Activated naive CD4-positive, alpha-beta T cell treated with Interleukin-2 at 50 U/mL for 16 hours (primary cell): Measurements from ENCODE around the gene MRAP2.

Experiments
- DNase-seq: peaks from one replicate; pipeline ENCODE4 v3.0.0-alpha.2; 2020

Gene MRAP2, protein sequence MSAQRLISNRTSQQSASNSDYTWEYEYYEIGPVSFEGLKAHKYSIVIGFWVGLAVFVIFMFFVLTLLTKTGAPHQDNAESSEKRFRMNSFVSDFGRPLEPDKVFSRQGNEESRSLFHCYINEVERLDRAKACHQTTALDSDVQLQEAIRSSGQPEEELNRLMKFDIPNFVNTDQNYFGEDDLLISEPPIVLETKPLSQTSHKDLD

DNA sequence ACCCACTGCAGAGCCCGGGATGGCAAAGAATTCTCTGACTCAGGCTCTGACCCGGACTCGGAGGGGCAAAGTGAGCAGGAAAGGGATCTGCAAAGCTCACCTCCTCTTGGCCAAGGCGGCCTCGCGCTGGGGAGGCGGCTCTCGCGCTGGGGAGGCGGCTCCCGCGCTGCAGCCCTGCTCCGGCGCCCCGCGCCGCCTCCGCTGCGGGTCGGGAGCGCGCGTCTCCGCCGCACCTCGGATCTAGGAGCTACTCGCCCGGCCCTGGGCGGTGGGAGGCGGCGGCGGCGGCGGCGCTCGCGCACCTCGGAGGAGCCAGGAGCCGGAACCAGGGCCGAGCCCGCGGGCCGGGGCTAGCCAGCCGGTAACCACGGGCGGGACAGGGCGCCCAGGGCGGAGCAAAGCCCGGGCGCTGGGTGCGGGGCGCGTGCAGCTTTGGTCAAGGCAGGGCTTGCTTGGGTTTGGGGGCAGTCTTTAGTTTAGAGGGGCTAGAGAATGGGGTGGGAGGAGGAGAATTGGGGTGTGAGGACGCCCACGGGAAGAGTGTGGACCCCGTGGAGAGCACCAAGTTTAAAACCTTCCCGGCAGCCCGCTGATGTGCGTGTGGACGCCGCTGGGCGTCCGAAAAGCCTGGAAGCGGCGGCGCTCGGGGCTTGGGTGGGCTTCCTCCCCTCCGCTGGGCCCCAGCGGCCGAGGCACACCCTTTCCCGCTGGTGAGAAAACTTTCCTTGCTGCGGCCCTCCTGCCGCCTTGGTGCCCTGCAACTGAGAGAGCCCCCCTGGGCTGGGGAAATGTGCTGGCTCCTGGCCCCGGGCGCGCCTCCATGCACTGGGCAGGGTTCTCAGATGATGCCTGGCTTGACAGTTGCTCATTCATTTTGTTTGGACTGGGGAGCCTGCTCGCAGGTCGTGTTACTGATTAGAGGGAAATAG is at the start of gene MRAP2:
TSS of gene MRAP2 (plus strand) at position 250 of the 929 bp plus-strand sequence. CDS start 21,547 bp downstream, outside the sequence.
- DNase-seq: no peak

DNA sequence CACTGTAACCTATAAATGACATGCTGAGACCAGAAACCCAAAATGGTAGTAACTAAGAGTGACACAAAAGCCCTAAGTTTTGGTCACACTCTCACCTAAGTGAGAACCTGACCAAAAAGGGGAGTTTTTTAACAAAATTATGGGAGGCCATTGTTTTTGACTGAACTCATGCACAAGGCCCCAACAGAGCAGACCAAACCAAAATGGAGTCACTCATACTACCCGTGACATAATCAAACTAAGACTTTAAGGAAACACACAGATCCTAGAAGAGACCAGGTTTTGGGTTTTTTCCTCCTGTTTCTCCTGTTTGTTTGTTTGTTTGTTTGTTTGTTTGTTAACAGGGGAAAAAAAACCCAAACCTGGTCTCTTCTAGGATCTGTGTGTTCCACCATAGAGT is 49.2 kb upstream of the MRAP2 start:
- DNase-seq: no peak

DNA sequence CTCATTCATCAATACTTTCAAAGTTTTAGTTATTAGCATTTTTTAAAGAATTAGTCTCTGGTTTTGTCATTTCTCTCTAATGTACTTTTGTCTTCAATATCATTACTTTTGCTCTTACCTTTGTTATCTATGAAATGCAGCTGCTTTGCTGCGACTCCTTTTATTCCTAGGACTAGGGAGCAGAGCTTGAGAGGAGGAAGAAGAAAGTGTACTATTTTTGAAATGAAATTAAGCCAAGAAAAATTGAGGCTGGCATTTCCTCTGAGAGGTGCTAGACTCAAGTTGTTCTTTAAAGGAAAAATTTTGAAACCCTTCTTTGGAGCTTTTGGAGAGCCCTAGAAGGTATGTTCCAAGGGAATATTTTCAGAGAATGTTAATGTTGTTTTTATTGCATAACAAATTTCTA is 48.3 kb upstream of the MRAP2 start:
- DNase-seq: no peak

DNA sequence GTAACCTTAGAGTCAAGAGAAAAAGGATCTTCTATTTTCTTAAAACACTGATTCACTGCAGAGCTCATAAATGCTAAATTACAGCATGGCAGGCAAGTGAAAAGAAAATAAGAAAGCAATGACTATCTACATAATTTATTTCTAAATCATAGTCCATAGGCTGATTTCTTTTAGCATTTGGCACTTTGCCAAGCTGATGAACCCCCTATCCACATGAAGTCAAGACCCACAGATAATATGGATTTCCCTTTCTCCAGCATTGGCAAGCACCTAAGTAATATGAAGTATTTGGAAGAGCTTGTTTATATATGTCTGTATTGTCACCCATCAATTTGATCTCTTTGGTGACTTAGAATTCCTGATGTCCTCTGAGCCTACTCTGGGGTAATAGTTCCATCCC is 47.9 kb upstream of the MRAP2 start:
- no peak for DNase-seq

DNA sequence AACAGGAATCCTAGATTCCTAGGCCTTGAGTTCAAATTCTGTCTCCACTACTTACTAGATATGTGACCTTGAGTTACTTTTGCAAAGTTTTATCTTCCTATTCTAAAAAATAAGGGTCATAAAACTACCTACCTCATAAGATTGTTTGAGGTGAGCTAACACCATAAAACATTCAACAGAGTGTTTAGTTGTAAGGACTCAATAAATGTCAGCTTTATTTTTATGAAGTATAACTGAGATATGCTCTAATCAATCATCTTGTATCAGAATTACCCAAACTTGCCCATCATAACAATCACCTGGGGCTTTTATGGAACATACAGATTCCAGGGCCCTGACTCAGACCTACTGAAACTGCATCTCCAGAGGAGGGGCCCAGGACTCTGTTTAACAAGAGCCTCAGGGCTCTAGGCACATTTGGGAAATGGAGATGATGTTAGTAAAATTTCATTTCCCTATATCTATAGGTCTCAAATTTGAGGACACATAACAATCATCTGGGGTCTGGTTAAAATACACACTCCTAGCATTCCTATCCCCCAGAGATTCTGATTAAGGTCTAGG is 35.5 kb upstream of the MRAP2 start:
- no peak for DNase-seq

DNA sequence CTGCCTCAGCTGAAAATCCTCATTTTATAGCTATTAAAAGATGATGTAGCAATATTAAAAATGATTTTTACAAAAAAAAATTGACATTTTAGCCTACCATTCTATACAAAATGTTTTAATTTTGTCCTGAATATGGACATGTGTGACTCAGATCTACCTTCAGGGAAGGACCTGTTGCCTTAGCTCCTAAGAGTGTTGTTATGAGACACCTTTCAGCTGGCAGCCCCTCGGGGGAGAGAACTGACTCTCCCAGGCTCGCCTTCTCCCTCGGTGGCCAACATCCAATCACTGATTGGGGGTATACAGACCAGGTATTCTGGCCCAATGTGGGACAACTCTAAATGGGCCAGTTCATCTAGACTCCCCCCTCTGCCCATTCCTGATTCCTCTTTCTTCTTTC is 32.5 kb upstream of the MRAP2 start:
- no peak for DNase-seq

DNA sequence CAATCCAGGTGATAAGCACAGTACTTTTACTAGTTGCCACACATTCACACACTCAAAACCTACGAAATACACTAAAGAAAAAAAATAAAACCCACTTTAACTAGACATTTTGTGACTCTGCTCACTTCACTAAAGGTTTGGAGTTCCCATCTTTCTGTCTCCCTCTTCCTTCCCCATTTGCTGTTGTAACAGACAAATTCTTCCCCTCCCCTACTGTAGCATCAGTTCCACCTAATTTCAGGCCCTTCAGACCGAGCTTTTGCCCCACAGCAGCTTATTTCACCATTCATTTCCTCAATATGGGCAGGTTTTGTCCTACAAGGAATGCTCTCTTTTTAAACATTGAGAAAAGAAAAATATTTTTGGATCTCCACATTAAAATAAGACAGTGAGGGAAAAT is 31.3 kb upstream of the MRAP2 start:
- no peak for DNase-seq

DNA sequence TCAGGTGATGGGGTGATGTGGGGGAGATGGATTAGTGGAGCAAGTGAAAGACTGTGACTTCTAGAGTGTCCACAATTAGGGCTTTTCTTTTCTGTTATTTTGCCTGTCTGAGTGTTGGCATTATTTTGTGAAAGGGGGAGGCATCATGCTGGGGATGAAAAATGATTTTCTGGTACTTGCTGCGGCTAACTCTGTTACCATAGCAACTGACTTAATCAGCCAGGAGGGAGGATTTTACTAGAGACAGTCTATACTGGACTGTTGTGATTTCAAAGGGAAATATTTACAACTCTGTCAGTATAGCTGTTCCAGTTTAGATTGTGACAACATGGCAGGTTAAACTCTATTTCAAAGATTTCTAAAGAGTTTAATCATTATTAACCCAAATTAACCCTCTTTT is 30.4 kb upstream of the MRAP2 start:
- DNase-seq: no peak

DNA sequence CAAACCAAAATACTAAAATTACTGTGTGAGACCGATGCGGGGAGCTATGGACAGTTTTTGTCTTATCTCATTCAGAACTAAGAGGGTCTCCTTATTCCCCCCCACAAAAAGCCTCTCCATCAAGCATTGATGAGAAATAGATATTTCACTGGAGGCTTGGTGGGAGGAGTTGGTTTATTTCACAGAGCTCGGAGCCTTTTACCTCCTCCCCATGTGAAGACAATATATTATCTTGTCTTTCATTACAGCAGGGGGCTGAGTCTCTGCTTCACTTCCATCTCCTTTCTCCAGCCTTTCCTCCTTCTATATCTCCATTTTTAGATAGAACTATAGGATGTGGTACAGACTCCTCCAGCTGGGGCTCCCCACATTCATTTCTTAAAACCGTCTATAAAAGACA is 29.9 kb upstream of the MRAP2 start:
- DNase-seq: no peak

DNA sequence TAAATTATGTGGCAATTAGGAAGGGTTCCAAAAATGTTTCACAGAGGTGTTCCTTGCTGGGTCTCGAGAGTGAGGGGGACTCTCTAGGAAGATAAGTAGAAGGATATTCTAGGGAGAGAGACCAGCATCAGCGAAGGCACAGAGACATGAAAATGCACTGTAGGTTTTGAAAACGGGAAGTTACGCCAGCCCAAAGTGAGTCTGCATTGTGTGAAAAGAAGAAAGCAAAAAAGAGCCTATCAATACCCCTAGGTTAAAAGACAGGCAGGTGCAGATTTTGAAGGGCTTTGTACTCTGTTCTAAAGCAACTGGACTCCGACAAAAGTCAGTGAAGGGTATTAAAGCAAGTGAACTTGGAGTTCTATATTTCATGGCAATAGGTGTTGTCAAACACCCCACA is 25.7 kb upstream of the MRAP2 start:
- DNase-seq: no peak

DNA sequence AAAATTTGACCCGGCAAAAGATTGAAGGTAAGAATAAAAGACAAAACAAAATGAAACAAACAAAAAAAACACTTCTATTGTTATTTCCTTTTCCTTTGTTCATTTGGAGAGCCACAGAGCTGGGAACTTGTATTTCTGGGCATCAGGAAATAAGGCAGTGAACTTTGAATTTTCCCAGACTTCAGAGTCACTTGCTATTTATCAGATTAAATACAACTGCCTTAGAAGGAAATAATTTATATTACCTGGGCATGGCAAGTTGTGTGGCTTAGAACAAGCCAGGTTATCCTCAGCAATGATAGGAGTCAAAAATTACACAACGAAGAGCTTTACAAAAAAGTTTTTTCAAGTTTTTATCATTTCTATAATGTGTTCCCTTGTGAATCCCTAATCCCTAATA is 20.2 kb upstream of the MRAP2 start:
- DNase-seq: no peak

DNA sequence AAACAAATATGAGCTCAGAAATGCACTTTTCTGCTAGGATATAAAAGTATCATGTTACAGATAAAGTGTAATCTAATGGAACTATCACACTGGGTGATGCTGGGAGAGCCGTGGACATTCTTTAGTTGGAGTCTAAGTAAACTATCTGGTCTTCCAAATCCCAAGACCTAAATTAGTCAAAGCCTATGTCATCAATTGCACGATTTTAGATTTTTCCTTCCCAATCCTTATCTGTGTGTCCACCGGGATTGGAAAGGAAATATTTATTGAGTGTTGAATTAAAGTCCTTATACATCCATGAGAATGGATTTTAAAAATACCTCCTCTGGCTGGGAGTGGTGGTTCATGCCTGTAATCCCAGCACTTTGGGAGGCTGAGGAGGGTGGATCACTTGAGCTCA is 19.6 kb upstream of the MRAP2 start:
- DNase-seq: no peak

DNA sequence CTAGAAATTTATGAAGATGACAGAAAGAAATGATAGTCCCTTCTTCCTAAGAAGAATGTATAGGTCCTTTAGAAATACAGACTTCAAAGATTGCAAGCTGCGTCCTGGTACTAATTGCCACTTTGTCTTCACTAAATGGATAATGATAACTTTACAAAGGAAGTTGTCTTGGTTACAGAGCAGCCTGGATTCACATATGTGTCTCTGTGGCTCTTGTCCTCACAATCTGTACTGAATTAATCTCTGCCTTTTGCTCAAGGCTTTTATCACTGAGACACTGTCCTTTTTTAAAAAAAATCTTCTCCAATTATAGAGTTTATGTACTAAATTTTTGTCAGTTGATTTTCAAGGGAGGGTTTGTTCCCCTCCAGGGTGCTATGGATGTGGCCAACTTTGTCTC is 17.5 kb upstream of the MRAP2 start:
- DNase-seq: no peak

DNA sequence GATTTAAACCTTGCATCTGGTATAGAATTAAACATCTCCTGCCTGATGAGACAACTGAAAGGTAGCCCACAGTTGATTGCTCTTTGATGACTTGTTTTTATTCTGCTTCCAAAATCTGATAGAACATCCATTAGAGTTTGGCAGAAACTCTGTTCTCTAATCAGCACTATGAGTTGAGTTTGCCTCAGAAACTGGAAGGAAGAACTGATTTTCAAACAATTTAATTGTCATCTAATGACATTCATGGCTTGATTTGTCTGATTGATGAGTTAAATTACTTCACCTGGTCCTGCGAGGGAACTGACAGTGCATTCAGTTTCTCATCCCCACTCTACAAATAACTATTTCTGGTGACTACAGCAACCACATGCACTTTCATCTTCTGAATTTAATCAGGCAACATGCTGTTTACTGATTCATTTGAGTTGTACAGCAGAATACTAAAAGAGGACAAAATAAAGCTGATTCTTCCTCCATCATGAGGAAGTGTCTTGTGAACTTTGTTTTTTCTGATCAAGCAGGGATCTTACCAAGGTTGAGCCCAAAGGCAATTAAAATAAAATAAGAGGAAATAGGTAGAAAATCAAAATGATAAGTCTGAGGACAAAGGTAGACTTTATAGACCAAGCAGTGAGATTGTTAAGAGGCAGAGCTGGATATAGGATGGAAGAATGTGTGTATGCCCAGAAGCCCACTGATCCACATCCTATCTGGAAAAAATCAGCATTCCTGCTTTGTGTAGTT is 15.7 kb upstream of the MRAP2 start:
- DNase-seq: no peak

DNA sequence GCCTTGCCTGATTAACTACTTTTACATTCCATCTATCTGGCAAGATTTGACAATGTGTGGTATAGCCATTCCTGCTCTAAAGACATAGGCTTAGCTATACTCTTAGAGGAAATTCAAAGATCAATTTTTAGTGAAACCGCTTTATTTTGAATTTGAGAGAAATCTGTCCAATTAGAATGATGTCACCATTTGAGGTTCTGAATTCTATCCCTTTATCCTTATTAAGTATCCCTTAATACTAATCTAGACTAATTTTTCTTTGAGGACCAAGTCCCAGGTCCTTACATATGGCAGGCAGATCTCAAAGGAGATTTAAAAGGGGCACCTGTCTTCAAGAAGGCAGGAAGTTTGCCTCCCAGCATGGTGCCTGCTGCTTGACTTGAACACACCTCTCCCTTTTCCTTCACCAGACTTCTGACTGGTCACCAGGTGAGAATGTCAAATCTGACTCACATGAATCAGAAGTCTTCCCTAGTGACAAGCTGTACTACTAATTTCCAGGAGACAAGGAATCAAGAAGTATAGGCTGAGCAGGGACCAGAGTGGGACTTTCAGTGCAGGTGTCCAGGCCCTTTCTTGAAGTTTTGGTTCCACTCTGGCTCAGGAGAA is 15.0 kb upstream of the MRAP2 start:
- DNase-seq: no peak

DNA sequence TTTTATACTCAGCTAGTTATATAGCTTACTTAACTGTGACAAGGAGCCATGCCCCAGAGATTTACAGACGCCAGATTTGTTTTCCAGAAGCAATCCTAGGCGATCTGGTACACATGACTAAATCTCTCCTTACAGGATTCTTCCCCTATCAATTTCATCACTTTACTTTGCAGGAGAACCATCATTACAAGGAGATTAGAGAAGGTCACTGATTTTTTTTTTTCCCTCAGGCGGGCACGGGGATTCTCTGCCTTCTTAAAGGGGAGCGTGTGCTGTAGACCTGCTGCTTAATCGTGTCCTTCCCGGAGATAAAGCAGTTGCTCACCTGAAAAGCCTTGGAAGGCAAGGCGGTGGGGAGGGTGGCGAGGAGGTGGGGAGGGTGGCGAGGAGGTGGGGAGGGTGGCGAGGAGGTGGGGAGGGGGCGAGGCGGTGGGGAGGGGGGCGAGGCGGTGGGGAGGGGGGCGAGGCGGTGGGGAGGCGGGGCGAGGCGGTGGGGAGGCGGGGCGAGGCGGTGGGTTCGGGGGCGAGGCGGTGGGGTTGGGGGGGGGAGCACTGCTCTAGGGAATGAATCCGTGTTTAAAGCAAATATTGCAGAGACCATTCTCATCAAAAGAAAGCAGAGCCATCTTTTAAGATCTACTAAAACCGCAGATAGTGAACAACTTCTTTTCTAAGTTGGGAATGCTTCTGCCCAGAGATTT is 14.3 kb upstream of the MRAP2 start:
- DNase-seq: no peak

DNA sequence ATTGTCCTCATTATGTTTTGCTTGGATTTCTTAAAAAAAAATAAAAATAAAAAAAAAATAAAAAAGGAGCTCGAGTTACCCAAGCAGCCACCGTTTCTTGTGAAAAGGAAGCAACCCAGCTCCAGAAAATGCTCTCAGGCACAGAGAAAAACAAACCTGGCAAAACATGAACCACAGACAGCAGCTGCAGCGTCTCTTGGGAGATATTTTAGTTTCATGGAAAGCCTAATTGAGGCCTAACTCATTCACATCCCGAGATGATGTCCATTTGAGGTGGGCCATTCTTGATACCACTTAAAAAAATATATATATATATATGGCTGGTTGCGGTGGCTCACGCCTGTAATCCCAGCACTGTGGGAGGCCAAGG is 13.7 kb upstream of the MRAP2 start:
- no peak for DNase-seq

DNA sequence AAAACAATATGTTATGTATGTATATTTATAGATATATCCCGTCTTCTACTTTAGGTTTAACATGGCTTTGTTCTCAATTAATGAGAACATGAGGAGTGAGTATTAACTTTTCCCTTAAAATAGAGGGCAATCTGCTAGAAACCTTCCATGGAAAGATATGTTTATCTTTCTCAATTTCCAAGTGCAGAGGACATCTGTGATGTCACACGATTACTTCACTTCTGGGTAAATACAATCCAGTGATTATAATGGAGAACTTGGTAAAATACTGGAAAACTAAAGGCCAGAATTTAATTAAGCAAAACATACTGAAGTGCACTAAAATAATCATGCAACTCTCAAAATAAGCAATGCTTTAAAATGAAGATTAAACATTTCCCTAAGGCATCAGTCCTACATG is 11.9 kb upstream of the MRAP2 start:
- no peak for DNase-seq

DNA sequence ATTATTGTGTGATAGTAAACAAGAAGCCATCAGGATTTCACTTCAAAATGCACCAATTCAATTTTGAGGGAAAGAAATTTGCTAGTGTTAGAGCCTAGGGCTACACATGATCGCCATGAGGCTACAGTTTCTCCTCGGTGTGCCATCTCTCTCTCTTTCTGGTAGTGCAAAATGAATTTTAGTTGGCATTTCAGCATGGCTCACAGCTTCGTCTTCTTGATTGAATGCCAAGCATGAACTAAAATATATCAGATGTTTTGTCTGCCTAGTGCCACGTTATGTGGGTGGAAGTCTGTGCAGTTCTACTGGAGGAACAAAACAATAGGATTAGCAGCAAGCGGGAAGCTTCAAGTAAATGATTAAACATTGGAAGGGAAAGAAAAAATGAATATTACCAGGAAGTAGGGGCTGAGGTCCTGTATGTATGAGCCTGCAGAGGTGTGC is 6.8 kb upstream of the MRAP2 start:
- no peak for DNase-seq

DNA sequence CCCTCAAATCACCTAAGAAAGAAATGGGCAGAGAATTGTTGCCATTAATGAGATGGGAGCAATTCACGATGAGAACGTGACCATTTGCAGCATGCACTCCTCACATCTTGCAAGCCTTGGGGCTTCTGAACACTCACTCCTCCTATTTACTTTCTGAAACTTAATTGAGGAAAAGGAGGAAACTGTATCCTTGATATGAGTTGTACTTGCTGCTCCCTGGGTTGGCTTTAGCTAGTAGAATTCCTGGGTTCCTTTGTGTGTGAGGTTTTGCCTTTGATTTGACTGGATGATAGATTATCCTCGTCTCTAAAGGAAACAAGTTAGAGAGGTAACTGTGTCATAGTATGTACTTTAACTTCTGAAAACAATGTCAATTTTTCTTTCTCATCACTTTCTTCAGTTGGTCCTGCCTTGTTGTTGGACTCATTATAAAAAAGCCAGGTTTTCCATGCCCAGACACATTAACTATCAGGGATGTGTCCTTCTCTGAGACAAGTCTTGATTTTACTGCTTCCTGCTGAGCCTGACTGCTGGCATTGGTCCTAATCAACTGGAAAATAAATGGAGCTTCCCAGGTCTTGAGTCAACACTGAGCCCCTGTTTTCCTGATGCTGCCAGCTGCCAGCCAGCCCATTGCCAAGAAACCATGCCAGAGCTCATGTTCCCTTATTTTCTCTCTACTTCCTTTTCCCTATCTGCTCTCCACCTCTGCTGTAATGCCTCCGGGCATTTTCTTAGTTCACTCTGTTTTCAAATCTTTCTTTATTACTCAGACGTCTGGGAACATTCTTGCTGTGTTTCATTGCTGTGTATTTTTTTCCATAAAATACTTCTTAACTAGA is 6.0 kb upstream of the MRAP2 start:
- no peak for DNase-seq

DNA sequence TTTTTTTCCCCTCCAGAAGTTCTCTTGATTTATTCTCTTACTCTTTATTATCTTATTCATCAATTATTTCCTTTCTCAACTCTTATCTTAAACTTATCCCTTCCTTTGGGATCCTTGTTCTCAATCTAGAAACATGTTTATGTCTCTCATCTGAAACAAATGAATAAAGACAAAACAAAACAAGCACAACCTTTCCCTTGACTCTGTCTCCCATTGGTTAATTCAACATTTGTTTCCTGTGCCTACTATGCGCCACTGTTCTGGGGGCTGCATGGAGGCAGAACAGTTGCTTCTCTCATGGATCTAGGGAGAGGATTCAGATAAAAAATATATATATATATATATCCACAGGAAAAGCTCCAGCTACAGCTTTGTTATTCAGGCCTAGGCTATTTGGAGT is 5.2 kb upstream of the MRAP2 start:
- DNase-seq: no peak
